ENCODE results near the gene DGCR2. TPM values are rescaled to one million over a fixed set of nuclear protein-coding genes. Genes with fewer than 3 reads are reported as not detected.

DGCR2 gene
- total and polyA plus RNA-seq, 10 of the 15 experiments (the other 5 are each of a cell fraction or from before 2014, with no cell fraction given), result 0.19 to 28.4 (median 16.0) TPM

DNA sequence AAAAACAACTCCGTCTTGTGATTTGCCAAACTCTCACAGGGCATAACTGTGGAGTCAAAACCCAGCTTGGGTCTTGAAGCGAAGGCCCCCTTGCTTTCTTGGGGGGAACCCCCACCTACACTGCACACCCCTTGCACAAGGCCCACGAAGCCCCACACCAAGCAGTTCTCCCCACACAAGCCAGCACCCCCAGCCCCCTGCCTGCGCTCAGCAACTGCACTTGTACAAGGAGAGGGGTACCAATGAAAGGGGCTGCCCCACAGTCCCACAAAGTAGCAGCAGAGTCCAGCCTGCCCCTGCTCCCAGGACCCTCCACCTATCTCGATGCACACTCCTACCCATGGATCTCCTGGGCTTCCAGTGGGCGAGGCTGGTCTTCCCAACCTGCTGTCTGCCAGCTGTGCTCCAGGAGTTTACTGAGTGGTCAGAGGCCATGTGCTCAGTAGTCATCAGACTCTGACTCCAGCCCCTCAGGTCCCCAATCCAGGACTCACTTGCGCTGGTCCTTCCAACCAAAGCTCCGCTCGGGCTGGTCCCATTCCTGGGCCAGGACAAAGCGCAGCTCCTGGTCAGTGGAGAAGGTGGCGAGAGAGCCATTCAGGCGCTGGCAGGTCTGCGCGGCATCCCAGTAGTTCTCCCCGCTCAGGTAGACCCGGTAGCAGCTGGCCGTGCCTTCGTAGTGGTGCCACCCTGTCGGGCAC, 57.7 kb downstream of the DGCR2 start:
- Histone ChIP-seq H3K4me2 (ENCODE audit: control insufficient read depth, insufficient read depth) (no peak overlapping the region), H3K9ac (ENCODE audit: control insufficient read depth, insufficient read depth, low read length) (no peak overlapping the region), H4K20me1 (ENCODE audit: control insufficient read depth, insufficient read depth) (peaks cover 2% of the 10 kb centered on the region; the same call in 1 of the 2 replicates), H3K4me3 (no peak overlapping the region), H2AFZ (ENCODE audit: control insufficient read depth, low read depth, low read length) (no peak overlapping the region), H3K27ac (ENCODE audit: control insufficient read depth, insufficient read depth) (no peak overlapping the region), H3K79me2 (ENCODE audit: control insufficient read depth, insufficient read depth, low read length) (no peaks in the 10 kb centered on the region), H3K27me3 (replicated peaks in 1 of 2; ENCODE audit: control insufficient read depth in 2 of 2, insufficient read depth in 2 of 2, low read length in 1 of 2) (no peaks in the 10 kb centered on the region), H3K4me1 (ENCODE audit: control insufficient read depth, insufficient read depth, low read length) (no peaks in the 10 kb centered on the region), H3K36me3 (ENCODE audit: control insufficient read depth in 2 of 2, insufficient read depth in 2 of 2, low read length in 1 of 2) (peaks cover 30 to 40% of the 10 kb centered on the region in 2 experiments), H3K9me3 (replicated peaks; ENCODE audit: control insufficient read depth, insufficient read depth, low read length) (no peaks in the 10 kb centered on the region)
- ChIA-PET SMC1A (ENCODE audit: uncharacterized antibody, unreplicated experiment) (no interaction called here), POLR2A (no interaction called here), CTCF (no interaction called here), RAD21 (ENCODE audit: unreplicated experiment) (no interaction called here)
- in situ Hi-C loops (cut with MboI), result no loop called here
- no peak for ATAC-seq
- no peak for FAIRE-seq
- TF ChIP-seq, protein P1, sequence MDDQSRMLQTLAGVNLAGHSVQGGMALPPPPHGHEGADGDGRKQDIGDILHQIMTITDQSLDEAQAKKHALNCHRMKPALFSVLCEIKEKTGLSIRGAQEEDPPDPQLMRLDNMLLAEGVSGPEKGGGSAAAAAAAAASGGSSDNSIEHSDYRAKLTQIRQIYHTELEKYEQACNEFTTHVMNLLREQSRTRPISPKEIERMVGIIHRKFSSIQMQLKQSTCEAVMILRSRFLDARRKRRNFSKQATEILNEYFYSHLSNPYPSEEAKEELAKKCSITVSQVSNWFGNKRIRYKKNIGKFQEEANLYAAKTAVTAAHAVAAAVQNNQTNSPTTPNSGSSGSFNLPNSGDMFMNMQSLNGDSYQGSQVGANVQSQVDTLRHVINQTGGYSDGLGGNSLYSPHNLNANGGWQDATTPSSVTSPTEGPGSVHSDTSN (IDR thresholded peaks at IDR 0.05; ENCODE audit: insufficient replicate concordance, low read depth, low read length), result no peak
- TF ChIP-seq WRNIP1 (IDR thresholded peaks at IDR 0.05; ENCODE audit: borderline replicate concordance, low read depth, low read length) (no peak), MTA3 (IDR thresholded peaks at IDR 0.05; ENCODE audit: borderline replicate concordance, low read length) (no peak), EED (IDR thresholded peaks at IDR 0.05; ENCODE audit: low read depth) (no peak), CHD4 (IDR thresholded peaks at IDR 0.05) (no peak), JUNB (IDR thresholded peaks at IDR 0.05) (no peak), NFYB (IDR thresholded peaks at IDR 0.05; ENCODE audit: insufficient read depth, low read depth, low read length) (no peak), ZSCAN29 (IDR thresholded peaks at IDR 0.05) (no peak), ZNF622 (IDR thresholded peaks at IDR 0.05) (no peak), CEBPB (IDR thresholded peaks at IDR 0.05; ENCODE audit: borderline replicate concordance in 1 of 2, low read depth in 2 of 2, low read length in 2 of 2) (no peak), BMI1 (IDR thresholded peaks at IDR 0.05; ENCODE audit: borderline replicate concordance) (no peak)
- TF ChIP-seq, protein P2, sequence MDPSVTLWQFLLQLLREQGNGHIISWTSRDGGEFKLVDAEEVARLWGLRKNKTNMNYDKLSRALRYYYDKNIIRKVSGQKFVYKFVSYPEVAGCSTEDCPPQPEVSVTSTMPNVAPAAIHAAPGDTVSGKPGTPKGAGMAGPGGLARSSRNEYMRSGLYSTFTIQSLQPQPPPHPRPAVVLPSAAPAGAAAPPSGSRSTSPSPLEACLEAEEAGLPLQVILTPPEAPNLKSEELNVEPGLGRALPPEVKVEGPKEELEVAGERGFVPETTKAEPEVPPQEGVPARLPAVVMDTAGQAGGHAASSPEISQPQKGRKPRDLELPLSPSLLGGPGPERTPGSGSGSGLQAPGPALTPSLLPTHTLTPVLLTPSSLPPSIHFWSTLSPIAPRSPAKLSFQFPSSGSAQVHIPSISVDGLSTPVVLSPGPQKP (IDR thresholded peaks at IDR 0.05; ENCODE audit: low read depth, low read length), result no peak
- TF ChIP-seq, protein P3, sequence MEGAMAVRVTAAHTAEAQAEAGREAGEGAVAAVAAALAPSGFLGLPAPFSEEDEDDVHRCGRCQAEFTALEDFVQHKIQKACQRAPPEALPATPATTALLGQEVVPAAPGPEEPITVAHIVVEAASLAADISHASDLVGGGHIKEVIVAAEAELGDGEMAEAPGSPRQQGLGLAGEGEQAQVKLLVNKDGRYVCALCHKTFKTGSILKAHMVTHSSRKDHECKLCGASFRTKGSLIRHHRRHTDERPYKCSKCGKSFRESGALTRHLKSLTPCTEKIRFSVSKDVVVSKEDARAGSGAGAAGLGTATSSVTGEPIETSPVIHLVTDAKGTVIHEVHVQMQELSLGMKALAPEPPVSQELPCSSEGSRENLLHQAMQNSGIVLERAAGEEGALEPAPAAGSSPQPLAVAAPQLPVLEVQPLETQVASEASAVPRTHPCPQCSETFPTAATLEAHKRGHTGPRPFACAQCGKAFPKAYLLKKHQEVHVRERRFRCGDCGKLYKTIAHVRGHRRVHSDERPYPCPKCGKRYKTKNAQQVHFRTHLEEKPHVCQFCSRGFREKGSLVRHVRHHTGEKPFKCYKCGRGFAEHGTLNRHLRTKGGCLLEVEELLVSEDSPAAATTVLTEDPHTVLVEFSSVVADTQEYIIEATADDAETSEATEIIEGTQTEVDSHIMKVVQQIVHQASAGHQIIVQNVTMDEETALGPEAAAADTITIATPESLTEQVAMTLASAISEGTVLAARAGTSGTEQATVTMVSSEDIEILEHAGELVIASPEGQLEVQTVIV (IDR thresholded peaks at IDR 0.05; ENCODE audit: borderline replicate concordance, partially characterized antibody), result no peak
- TF ChIP-seq, protein P4, sequence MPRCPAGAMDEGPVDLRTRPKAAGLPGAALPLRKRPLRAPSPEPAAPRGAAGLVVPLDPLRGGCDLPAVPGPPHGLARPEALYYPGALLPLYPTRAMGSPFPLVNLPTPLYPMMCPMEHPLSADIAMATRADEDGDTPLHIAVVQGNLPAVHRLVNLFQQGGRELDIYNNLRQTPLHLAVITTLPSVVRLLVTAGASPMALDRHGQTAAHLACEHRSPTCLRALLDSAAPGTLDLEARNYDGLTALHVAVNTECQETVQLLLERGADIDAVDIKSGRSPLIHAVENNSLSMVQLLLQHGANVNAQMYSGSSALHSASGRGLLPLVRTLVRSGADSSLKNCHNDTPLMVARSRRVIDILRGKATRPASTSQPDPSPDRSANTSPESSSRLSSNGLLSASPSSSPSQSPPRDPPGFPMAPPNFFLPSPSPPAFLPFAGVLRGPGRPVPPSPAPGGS (IDR thresholded peaks at IDR 0.05; ENCODE audit: borderline replicate concordance, insufficient read depth, low read depth, low read length, poor library complexity, severe bottlenecking), result no peak
- BruUV-seq (replicated peaks), result no TSS peak
- 98% methylated on average over 19 of the region's 19 CpGs for WGBS (ENCODE audit: insufficient coverage, insufficient replicate concordance, low lambda C conversion rate, missing lambda C conversion rate)
- intact Hi-C loops (cut with micrococcal nuclease; ENCODE audit: unreplicated experiment), result no loop called here
- DNase-seq (ENCODE audit: low read depth, low spot score), result no peak
